D721Med (cell line): ENCODE results near the gene NME3.

ENCODE experiments used
- DNase-seq: peaks from one replicate; pipeline ENCODE4 v3.0.0; 2011; ENCODE audit warnings: low spot score; ENCODE audit not compliant: insufficient read length
- FAIRE-seq: peaks from 2 replicates; lab custom pipeline; 2011; peaks lifted over from hg19 to GRCh38; lab: Jason Lieb, UNC
- TF ChIP-seq, protein P1 (sequence below): IDR thresholded peaks from 2 replicates; pipeline ENCODE4 v1.5.1; 2012; ENCODE audit warnings: mild to moderate bottlenecking, control low read depth; ENCODE audit not compliant: insufficient read depth; ENCODE audit errors: missing control alignments

Gene NME3

DNA sequence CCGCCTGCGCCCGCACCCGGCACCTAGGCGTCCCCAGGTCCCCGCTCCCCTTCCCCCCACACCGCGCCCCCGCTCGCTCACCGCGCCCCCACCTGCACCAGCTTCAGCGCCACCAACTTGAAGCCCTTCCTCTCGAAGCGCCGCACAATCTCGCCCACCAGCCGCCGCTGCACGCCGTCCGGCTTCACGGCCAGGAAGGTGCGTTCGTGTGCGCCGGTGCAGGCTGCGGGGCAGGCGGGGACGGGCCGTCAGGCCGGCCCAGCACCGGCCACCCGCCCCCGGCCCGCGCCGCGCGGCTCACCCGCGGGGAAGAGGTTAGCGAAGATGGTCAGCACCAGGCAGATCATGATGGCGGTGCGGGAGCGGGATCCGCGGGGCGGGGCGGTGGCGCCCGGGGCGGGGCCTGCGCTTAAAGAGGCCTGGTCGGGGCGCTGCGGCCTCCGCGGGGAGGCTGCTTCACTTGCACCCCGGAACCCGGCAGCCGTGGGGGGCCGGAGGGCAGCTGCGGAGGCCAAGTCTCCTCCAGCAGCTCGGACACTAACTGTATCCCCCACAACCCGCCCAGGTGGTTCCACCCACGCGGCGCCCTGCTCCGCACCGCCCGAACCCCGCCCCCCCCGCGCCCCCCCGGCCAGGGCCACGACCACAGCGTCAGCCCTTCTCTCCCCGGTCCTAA lies at the start of gene NME3:
Gene NME3 (minus strand): TSS at position 356 of the 676 bp plus-strand sequence. CDS start 9 bp downstream, at position 347.
- DNase-seq (peak; percentile 89), FAIRE-seq (no peak)
- TF ChIP-seq, protein P1, sequence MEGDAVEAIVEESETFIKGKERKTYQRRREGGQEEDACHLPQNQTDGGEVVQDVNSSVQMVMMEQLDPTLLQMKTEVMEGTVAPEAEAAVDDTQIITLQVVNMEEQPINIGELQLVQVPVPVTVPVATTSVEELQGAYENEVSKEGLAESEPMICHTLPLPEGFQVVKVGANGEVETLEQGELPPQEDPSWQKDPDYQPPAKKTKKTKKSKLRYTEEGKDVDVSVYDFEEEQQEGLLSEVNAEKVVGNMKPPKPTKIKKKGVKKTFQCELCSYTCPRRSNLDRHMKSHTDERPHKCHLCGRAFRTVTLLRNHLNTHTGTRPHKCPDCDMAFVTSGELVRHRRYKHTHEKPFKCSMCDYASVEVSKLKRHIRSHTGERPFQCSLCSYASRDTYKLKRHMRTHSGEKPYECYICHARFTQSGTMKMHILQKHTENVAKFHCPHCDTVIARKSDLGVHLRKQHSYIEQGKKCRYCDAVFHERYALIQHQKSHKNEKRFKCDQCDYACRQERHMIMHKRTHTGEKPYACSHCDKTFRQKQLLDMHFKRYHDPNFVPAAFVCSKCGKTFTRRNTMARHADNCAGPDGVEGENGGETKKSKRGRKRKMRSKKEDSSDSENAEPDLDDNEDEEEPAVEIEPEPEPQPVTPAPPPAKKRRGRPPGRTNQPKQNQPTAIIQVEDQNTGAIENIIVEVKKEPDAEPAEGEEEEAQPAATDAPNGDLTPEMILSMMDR, result no peak

DNA sequence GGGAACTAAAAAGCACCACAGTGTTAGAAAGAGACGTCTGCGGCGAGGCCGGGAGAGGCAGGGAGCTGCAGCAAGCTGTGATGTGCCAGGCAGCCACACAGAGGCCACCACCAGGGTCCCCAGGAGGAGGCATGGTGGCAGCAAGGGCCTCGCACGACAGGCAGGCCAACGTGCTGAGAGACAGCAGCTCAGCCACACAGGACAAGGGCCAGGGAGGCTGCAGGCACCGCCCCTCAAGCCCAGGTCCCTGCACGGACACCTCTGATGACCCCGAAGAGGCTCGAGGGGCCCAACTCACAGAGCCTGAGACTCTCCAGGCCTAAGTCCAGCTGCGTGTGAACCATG lies 49.6 kb upstream of the NME3 start:
- FAIRE-seq, result no peak
- TF ChIP-seq, protein P1, result no peak
- no peak for DNase-seq

DNA sequence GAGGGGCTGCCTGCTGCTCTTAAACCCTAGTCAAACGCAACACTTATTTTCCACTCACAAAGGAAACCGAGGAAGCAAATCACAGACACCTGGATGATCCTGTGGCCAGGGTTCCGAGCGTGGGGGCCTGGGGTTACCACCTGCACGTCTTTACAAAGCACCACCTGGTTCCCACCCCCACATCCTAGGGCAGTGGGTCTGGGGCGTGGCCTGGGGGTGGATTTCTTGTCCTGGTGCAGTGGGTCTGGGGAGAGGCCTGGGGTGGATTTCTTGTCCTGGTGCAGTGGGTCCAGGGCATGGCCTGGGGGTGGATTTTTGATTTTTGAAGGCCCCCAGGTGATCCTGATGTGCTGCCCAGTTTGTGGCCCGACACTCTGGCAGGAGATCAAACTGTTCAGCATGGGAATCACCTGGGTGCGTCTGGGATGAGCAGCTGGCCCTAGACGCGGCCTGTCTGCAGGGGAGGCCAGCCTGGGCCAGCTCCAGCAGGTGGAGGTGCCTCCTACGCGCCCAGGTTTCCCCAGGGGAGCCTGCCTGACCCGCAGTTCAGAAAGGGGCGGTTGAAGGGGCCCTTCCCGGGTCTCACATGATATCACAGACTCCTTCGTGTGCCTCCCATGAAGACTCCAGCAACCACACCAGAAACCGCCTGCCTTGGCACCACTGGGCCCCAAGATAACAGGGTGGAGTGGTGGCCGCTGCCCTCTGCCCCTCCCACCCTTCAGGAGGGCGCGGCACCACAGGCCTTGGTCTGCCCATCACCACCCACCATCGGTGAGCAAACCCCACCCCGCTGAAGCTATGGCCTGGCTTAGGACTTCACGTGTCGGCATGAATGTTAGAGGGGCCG lies 49.0 kb upstream of the NME3 start:
- FAIRE-seq, result no peak
- DNase-seq, result no peak
- TF ChIP-seq, protein P1, result no peak

DNA sequence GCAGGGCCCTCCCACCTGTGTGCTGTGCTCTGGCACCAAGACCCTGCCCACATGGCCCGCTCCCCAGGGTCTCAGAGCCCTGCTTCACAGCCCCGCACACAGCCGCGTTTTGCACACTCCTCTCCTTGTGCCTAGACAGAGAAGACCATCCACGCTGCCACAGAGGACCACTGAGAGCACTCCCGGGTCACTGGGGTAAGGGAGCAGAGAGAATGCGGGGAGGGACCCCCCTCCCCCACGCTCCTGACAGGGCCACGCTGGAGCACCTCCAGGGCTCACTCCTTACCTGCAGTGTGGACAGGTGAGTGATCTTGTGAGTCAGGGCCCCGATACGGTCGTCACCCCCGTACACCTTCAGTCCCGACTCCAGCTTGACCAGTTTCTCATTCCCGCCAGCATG lies 48.3 kb upstream of the NME3 start:
- FAIRE-seq, result no peak
- TF ChIP-seq, protein P1, result no peak
- DNase-seq, result no peak

DNA sequence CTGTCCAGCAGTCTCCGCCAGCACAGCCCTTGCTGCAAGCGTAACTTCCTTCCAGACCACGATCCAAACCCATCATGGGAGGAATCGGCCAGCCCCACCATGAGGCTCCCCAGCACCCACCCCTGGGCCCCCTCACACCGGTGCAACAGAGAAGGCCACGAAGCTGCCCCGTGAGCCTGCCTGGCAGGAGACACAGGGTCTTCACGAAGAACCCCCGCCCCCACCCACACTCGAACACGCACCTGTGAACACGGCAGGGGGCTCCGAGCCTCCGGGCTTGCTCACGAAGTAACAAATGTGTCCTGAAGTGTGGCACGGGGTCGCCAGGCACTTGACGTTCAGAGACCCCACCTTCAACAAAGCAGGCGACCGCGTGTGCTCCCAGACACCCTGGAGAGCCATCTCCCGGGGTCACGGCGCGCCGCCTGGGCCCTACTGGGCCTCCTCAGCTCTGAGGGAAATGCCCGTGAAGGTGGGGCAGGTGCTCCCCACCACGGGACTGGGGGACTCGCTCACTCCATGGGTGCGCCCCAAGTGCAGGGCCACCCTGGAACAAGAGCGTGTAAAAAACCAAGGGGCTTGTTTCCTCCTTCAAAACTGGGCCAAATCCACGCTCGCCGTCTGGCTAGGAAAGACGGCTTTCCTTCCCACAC lies 47.7 kb upstream of the NME3 start:
- no peak for FAIRE-seq
- TF ChIP-seq, protein P1, result no peak
- no peak for DNase-seq

DNA sequence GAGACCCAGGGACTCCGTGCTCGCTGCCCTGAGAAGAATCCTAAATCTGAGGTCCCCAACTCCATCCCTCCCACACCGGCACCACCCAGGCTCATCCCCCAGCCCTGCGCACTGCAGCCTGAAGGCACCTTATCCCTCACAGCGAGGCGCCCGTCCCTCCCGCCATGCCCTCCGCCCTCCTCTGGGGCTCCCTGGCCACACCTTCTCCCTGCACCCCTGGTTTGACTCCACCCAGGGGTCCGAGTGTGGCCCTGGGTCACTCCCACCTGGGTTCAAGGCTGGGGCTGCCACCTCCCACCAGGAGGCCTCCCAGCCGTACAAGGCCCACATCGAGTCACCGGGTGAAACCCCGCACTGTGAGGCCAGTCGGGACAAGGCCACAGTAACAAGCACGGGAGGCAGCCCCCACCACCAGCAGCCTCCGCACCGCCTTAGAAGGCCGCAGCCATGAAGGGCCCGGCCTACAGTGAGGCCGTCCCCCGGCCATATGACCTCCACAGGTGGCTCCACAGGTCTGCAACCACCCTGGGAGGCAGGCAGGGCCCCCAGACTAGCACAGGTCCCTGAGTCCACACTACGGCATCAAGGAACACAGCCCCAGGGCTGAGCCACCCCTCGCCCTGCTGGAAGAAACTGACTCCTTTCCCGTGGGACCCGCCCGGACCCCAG lies 47.0 kb upstream of the NME3 start:
- no peak for FAIRE-seq
- TF ChIP-seq, protein P1, result no peak

More for the DNA sequence above, 47.0 kb upstream of the NME3 start:
- DNase-seq, result no peak
